DMS 273 (cell line): ENCODE measurements around the gene PXK.
"Not testable (repeated sequence)": the region's sequence is repeated elsewhere in the genome, so short reads cannot be mapped to it uniquely, and the experiment has no call there.

Source experiments
- DNase-seq: peaks from one replicate; lab custom pipeline; 2025; ENCODE audit not compliant: unreplicated experiment; lab: John Stamatoyannopoulos, UW

Gene PXK

DNA sequence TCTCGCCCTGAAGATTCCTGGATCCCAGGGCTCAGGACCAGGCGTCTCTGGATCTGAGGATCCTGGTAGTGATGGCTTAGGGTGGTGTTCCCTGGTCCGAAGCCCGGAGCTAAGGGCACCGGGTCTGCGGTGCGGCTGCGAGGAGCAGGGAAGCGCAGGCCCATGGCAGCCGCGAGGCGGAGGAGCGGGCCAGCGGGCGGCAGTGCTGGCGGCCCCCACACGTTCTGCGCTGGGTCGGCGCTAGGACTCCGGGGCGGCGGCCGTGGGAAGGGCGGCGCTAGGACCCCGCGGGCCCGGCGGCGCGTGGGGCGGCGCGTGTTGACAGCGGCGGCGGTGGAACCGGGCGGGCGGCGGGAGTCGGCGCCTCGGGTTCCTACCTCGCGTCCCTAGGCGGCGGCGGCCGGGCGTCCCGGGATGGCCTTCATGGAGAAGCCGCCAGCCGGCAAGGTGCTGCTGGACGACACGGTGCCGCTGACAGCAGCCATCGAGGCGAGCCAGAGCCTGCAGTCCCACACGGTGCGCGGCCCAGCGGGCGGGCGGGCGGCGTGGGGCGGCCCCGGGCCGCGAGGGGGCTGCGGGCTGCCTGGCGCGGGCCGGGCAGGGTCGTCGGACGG lies at the start of gene PXK:
Gene PXK, plus strand, starts transcription at position 318 of the 614 bp plus-strand sequence. Its CDS starts 97 bp downstream, at position 415.
- peak; percentile 86 for DNase-seq

DNA sequence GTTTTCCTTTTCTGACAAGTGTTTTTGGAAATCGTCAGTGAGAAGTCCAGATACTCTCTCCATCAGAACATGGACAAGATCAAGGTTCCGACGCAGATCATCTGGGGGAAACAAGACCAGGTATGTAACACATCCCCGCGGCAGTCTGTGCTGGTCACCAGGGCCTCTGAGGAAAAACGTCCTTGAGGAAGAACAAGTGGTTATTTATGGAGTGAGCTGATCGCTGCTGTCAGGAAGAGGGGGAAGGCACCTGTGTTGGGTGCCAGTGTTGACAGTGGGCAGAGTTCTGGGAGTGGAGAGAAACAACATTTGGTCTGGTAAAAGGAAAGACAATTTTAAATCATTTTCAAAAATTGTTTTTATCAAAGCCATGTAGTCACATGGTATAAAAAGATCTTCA lies 47.4 kb upstream of the PXK start:
- no peak for DNase-seq

DNA sequence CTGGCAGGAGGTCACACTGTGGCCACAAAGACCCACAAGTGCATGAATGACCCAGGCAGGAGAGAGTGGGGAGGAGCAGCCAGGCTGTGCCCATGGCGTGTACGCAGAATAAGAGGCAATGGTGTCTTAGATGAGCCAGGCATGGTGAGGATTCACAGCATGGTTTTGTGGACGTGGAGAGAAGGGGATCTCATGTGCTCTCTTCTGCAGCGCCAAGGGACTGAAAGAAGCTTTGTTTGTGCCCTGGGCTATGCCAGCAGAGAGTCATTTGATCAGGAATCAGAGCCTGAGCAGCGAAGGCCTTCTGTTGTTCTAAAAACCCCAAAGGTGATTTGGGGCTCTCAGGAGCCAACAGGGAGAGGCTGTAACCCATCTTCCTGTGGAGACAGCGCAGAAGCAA lies 45.3 kb upstream of the PXK start:
- no peak for DNase-seq

DNA sequence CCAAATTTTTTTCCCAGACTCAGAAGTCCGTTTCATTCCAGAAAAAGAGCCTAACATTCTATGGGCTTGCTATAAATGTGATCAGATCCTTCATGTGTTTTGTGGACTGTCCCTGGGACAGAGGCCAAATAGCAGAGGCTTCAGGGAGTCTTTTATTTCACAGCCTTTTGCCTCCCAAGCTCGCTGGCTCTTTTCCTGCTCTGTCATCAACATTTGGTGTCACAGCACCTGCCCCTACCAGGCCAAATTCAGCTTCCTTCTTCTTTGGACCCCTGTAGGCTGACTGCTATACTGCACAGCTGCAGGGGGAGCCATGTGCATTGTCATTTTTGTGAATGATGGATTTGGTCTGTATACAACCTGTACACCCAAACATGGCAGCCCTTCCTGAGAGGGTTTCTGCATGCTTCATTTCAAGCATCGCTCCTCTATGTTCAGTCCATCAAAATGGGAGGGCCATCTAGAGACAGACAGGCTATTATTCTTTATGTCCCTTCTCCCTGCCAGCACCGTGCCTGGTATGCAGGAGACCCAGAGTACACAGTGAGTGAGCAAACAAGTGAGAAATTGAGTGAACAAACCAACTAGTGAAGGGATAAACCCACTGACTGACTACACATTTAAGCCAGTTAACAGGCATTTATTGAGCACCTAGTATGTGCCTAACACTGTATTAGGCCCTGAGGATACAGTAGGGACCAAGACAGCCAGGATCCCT lies 44.5 kb upstream of the PXK start:
- no peak for DNase-seq

DNA sequence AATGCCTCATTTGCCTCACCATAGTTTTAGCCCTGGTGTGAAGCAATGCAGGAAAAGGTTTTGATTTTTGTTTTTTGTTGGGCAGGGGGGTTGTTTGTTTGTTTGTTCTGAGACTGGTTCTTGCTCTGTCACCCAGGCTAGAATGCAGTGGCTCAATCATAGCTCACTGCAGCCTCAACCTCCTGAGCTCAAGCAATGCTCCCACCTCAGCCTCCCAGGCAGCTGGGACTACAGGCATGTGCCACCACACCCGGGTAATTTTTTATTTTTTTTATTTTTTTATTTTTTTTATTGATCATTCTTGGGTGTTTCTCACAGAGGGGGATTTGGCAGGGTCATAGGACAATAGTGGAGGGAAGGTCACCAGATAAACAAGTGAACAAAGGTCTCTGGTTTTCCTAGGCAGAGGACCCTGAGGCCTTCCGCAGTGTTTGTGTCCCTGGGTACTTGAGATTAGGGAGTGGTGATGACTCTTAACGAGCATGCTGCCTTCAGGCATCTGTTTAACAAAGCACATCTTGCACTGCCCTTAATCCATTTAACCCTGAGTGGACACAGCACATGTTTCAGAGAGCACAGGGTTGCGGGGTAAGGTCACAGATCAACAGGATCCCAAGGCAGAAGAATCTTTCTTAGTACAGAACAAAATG lies 43.6 kb upstream of the PXK start:
- DNase-seq: not testable (repeated sequence)

DNA sequence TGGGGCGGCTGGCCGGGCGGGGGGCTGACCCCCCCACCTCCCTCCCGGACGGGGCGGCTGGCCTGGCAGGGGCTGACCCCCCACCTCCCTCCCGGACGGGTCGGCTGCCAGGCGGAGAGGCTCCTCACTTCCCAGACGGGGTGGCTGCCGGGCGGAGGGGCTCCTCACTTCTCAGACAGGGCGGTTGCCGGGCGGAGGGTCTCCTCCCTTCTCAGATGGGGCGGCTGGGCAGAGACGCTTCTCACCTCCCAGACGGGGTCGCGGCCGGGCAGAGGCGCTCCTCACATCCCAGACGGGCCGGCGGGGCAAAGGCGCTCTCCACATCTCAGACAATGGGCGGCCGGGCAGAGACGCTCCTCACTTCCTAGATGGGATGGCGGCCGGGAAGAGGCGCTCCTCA lies 42.2 kb upstream of the PXK start:
- not testable (repeated sequence) for DNase-seq

DNA sequence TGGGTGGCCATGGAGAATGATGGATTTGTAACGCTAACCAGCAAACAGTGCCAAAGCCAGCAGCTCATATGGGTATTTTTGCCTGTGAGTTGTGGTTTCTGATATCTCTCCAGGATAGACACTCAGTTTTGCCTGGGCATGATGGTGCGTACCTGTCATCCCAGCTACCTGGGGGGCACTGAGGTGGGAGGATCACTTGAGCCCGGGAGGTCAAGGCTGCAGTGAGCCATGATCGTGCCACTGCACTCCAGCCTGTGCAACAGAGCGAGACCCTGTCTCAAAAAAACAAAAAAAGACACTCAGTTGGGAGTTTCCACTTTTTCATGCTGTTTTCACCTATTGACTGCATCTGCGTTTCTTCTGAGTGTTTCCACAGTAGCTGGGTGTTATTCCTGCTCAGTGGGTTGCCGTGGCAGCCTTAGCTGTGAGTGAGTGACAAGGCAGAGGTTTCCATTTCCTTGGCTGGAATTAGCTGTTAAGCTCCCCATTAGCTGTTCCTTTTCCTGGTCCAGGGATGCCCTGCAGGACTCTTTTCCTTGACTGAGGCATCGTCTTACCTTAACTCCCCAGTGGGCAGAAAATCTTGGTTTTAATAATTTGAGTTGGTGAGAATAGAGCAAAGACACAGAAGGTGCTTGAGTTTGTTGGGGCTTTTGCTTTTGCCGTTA lies 40.9 kb upstream of the PXK start:
- DNase-seq: no peak

DNA sequence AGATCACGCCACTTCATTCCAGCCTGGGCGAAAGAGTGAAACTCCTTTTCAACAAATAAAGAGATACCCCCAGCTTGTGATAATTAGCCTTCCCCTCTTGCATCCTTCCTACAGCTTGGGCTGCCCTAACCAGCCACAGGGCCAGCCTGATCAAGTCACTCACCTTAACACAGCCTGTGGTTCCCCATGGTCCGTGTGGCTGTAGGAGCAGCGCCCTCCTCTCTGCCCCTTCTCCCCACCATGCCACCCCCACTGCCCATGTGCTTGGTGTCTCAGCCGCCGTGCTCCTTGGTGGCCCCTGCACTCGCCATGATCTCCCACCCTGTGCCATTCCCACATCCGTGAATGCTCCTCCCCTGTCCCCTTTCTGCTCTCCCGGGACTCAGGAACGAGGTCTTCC lies 39.8 kb upstream of the PXK start:
- DNase-seq: no peak

DNA sequence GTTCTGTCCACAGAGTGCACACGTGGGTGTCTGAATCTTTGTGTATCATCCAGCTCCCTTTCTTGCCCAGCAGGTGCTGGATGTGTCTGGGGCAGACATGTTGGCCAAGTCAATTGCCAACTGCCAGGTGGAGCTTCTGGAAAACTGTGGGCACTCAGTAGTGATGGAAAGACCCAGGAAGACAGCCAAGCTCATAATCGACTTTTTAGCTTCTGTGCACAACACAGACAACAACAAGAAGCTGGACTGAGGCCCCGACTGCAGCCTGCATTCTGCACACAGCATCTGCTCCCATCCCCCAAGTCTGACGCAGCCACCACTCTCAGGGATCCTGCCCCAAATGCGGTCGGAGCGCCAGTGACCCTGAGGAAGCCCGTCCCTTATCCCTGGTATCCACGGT lies 39.2 kb upstream of the PXK start:
- no peak for DNase-seq

DNA sequence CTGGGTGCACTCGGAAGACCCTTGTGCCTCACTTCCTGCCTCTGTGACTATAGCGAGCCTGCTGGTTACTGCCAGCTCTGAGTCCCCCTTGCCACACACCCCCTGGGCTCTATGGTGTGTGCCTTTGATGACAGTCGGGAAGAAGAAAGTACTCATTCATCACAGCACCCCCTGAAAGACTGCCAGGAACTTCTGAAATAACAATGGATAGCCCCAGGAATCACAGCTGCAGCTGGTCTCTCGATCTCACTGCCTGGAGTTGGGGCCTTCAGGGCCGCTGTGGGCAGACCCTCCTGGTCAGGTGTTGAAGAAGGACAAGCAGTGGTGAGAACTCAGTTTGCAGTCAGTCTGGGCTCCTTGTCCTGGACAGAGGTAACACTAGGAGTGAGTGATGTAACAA lies 36.4 kb upstream of the PXK start:
- DNase-seq: no peak

DNA sequence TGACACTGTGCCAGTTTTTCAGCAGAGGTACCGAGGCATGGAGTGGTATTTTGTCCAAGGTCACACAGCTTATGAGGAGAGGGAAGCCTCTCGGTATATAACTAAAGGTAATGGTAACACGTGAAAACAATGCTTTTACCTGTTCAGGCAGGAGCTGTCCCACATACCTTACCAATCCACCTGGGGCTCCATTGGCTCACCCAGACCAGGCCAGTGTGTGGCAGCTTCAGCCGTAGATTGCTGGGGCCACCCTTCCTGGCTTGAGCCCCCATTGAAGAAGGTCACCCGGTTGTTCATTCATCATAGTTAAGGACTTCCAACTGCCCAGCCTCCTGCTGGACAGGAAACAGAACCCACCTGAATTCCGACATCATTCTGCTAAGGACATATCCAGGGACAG lies 35.8 kb upstream of the PXK start:
- no peak for DNase-seq

DNA sequence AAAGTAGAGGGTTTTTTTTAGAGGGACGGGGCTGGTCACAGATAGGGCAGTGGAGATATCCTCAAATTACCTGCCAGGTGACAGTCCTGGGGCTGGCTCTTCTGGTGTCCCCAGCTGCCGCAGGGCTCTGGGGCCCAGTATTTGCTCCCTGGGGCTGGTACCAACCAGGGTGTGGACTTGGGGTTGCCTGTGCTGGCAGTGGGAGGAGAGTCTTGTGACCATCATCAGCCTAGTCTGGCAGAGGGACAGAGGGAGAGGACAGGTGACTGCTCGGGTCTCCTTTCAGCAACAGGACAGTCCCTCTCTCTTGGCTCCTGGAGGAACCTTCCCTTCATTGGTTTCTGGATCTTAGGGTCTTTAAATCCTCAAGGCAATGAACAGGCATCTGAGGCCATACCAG lies 34.5 kb upstream of the PXK start:
- no peak for DNase-seq

DNA sequence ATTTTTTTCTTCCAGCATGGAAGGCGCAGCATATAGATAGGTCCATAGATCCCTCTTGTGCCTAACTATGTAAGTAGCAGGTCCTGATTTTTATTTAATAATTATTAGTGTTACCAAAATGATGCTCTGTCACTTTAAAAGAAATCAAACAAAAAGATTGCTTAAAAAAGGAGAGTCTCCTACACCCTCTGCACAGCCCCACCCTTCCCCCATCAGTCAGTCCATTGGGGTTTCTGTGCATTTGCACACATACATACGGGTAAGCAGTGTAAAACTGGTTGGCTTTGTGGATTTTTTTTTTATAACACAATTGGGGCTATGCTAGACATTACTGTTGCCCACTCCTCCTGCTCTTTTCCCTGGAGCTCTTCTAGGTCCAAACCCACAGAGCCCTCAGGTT lies 33.6 kb upstream of the PXK start:
- DNase-seq: no peak

DNA sequence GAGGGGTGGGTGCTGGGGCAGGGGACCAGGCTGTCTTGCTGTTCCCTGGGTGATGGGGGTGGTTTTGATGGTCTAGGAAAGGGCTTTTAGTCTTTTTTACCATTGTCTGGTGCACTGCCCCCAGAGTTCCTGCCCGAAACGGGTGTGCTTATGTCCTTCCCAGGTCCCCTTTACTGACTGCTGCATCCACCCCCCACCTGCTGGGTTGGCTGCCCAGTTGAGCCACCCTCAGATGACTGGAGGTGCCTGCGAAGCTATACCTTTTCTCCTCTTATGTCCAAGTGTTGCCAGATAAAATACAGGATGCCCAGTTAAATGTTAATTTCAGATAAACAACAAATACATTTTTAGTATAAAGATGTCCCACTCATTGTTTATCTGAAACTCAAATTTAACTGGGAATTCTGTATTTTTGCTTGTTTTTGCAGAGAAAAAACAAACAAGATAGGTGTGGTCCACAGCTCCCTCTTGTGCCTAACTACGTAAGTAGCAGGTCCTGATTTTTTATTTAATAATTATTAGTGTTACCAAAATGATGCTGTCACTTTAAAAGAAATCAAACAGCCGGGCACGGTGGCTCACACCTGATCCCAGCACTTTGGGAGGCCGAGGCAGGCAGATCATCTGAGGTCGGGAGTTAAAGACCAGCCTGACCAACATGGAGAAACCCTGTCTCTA lies 32.7 kb upstream of the PXK start:
- peak; percentile 37 for DNase-seq

DNA sequence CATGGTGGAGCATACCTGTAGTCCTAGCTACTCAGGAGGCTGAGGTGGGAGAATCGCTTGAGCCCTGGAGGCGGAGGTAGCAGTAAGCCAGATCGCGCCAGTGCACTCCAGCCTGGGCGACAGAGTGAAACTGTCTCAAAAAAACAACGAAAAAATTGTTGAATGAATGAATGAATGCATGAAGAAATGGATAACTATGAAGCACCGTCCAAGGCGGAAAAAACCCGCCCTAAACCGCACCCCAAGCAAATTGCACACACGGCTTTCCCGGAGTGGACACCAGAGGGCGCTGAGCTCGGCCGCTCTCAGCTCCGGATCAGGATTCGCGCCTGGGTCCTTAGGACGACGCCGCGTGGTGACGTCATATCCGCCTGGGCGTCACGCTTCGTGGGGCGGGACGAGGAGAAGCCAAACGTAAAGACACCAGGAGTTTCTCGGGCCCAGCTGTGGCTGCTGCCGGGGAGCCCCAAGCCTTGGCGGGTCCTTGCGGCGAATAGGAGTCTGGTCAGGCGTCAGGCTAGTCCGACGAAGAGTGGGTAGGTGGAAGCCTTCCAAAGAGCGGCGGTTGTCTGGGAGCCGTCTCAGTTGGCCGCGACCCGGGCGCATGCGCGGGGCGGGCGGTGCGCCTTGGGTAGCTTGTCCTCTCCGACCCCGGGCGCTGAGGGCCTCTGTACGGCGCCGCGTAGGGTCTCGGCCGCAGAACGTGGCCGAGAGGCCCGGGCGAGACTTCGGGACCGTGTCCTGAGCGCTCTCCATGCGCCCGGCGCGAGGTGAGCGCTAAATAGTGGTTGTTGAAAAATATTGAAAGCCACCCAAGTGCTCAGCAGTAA lies 26.6 kb upstream of the PXK start, which contains the start of the genes HTD2 and RPP14:
Gene HTD2, plus strand, starts transcription at position 639 of the 830 bp plus-strand sequence. CDS start 11,094 bp downstream, outside the sequence.
Gene RPP14, plus strand, starts transcription at position 364 of the 830 bp plus-strand sequence. CDS start 4,085 bp downstream, outside the sequence.
- DNase-seq: peak; percentile 98

DNA sequence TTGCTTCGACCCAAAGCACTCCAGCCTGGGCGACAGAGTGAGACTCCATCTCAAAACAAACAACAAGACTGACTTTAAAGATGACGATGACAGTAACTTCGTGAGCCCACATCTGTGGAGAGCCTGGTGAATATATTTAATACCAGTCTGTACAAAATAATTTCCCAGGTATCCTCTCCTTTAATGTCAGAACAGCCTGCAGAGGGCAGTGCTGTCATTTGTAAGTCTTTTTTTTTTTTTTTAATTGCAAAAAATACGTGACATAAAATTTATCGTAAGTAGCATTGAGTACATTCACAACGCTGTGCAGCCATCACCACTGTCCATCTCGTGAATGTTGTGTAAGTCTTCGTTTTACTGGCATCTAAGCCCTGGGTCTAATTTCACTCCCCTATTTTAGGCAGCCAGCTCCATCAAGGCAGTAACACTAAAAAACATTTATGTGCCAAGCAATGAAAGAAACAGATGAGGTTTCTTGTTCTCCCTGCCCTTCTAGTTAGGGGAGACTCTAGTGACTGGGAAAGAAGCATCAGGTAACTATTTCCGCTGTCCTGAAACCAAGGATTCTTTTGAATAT lies 25.0 kb upstream of the PXK start:
- DNase-seq: peak; percentile 61

DNA sequence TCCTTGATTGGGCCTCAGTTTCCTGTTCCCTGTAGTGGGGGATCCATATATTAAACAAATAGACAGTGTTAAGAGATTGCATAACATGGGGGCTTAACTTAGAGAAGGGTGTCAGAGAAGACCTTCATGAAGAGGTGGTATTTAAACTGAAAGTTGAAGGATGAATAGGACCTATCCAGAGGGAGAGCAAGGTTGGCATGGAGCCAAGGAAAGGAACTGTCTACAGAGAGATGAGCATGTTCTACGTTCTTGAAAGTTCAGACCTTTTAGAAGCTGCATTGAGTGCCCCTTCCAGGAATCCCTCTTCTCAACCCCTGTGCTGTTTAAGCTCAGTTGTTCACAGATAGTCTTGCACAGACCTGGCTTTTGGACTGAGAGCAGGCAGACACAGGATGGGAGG lies 24.0 kb upstream of the PXK start:
- peak; percentile 16 for DNase-seq

DNA sequence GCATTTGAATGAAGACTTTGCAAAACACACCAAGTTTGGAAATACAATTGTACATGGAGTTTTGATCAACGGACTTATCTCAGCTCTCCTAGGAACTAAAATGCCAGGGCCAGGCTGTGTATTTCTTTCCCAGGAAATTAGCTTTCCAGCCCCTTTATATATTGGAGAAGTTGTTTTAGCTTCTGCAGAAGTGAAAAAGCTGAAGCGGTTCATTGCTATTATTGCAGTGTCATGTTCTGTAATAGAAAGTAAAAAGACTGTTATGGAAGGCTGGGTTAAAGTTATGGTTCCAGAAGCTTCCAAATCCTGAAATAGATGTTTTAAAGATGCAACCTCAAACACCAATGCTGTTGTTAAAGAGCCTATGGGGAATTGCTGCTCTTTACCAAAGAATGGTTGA lies 14.9 kb upstream of the PXK start:
- no peak for DNase-seq

DNA sequence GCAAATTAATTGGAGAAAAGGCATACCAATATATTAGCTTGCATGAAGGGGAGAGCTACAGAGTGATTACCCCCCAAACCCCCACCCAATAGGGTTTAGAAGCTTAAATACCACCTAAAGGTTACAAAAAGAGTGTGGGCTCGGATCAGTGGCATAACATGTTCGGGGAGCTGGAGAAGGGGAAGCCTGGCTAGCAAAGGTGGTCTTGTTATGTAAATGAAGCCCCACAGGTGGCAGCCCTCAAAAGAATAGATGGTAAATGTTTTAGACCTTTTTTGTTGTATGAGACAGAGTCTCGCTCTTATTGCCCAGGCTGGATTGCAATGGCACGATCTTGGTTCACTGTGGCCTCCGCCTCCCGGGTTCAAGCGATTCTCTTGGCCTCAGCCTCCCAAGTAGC lies 10.9 kb upstream of the PXK start:
- DNase-seq: no peak

DNA sequence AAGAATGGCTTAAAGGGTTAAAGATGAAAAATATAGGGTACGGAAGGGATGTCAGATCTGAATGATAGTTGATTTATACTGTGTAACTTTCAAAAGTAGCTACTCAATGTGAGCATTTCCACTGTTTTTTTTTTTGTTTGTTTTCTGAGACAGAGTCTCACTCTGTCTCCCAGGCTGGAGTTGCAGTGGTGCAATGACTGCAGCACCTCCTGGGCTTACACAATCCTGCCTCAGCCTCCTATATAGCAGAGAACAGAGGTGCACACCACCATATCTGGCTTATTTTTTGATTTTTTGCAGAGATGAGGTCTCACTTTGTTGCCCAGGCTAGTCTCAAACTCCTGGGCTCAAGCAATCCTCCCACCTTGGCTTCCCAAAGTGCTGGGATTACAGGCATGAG lies 9.9 kb upstream of the PXK start:
- no peak for DNase-seq
